Dermis microvascular lymphatic vessel endothelial cell (primary cell): ENCODE results near the gene TMEM200B. TPM values are rescaled to one million over a fixed set of nuclear protein-coding genes. Genes with fewer than 3 reads are reported as not detected.
"Not testable (repeated sequence)": the region's sequence is repeated elsewhere in the genome, so short reads cannot be mapped to it uniquely, and the experiment has no call there.

Experiments
- DNase-seq, 2 donors: peaks; one replicate each; pipeline versions ENCODE4 v3.0.0 to v3.0.0-alpha.2; 2010; ENCODE audit warnings: low read depth in 2 of 2
- total RNA-seq: library from RNA; depleted of rRNA; stranded (reverse); fragments of >200 nt; gene quantifications from 2 replicates; pipeline ENCODE4 v1.2.1, GENCODE V29; 2014

Gene TMEM200B
- total RNA-seq, 1 donor from 2014 or later, result 0.13 TPM

DNA sequence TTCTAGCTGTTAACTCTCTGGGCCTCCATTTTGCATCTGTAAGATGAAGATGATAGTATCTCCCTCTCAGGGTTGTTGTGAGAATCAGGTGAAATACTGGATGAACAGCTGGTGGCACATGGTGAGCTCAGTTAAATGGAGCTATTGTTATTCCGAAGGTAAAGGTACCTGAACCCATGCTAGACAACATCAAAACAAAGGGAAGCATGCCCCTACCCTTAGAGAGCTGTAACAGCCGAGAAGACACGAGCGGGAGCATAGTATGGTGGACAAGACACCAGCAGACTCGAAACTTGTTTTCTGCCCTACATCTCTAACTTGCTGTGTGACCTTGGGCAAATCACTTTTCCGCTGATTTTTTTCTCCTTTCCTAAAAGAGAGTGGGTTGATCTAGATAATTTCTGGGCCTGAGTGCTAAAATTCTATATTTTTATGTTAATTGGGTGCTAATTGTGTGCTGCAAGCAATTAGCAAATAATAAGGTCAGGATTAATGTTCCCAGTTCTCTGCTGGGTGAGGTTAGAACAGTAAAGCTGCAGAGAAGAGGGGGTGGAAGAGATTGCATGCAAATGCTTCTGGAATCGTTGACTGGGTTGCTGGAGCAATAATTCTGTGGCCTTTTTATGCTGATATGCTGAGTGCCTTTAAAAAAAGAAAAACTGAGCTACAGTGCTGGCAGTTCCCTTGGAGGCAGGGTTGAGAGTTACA is 10.8 kb downstream of the TMEM200B start:
- no peak for DNase-seq

- not testable (repeated sequence) for DNase-seq
Observed at GRCh38 chr1:29108041-29108440, 15.7 kb downstream of the TMEM200B start.

DNA sequence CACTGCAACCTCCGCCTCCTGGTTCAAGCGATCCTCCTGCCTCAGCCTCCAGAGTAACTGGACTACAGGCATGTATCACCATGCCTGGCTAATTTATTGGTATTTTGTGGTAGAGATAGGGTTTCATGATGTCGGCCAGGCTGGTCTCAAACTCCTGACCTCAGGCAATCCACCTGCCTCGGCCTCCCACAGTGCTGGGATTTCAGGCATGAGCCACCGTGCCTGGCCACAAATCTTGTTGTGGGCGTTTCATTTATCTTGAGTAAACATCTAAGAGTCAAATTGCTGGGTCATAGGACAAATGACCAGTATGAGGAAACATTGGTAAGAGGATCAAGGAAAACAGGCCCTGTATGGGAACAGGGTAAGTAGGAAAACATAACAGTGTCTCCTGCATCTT is 17.9 kb downstream of the TMEM200B start:
- no peak for DNase-seq

- no peak for DNase-seq
Observed at GRCh38 chr1:29100487-29100886, 23.2 kb downstream of the TMEM200B start.

DNA sequence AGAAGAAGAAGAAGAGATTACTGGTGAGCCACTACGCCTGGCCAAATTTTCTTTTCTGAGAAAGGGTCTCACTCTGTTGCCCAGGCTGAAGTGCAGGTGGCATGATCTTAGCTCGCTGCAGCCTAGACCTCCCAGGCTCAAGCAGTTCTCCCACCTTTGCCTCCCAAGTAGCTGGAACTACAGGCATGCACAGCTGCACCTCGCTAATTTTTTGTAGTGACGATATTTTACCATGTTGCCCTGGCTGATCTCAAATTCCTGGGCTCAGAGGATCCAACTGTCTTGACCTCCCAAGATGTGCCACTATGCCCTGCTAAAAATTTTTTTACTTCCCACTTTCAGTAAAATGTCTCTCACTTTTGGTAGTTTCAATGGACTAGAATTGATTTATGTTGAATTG is 24.4 kb downstream of the TMEM200B start:
- no peak for DNase-seq

GRCh38 chr1:29096231-29096886 is 27.3 kb downstream of the TMEM200B start:
- no peak for DNase-seq

- no peak for DNase-seq
Observed at GRCh38 chr1:29094954-29095353, 28.7 kb downstream of the TMEM200B start.

DNA sequence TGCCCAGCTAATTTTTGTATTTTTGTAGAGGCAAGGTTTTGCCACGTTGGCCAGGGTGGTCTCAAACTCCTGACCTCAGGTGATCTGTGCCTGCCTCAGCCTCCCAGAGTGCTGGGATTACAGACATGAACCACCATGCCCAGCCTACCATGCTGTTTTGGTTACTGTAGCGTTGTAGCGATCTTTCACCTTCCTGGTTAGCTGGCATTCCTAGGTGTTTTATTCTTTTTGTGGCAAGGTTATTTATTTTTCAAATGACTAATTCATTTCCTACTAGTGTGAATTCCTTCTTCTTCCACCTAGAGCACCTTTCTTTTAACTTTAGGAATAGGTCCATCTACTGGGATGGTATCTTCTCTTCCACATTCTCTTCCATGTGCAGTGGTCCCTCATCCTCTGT is 29.3 kb downstream of the TMEM200B start:
- DNase-seq, result no peak

- not testable (repeated sequence) for DNase-seq
Observed at GRCh38 chr1:29092704-29093103, 31.0 kb downstream of the TMEM200B start.

DNA sequence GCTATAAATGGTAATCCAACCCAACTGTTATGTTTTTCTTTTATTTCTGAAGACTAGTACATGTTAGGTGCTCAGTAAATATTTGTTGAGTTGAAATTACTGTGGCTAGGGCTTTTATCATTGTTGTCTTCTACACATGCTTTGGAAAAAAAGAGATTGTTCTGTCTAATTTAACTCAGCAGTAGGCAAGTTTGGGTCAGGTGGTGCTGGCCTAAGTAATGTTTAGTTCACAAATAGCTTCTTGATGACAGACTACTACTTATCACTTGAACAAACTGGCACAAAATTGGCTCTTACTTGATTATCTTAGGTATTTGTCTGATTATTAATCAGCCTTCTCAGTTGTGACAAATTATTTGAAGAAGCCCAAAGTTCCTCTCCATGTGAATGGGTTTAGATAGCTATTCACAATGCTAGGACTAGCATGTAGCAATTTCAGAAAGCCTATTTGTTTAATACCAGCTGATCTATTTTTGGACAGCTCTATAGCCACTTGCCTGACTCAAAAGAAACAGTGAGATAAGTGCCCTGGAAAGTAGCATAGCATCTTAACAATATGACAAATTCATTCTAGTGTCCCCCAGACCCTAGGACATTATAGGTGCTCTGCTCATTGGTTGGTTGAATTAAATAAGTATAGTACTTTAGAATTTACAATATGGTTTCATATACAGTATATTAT is 32.6 kb downstream of the TMEM200B start:
- DNase-seq, result no peak

DNA sequence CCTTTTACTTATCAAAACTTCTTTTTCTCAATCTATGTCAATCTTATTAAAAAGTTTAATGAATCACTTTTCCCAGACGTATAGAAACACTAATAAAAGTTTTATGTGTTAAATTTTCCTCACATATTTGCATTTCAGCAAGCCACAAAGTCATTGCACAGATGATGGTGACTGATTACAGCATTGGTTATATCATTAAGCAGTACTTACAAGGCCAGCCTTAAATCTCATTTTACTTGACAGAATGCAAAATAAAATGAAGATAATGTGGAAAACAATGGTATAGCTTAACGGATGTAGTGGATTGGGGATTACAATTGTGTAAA is 39.5 kb downstream of the TMEM200B start:
- no peak for DNase-seq

DNA sequence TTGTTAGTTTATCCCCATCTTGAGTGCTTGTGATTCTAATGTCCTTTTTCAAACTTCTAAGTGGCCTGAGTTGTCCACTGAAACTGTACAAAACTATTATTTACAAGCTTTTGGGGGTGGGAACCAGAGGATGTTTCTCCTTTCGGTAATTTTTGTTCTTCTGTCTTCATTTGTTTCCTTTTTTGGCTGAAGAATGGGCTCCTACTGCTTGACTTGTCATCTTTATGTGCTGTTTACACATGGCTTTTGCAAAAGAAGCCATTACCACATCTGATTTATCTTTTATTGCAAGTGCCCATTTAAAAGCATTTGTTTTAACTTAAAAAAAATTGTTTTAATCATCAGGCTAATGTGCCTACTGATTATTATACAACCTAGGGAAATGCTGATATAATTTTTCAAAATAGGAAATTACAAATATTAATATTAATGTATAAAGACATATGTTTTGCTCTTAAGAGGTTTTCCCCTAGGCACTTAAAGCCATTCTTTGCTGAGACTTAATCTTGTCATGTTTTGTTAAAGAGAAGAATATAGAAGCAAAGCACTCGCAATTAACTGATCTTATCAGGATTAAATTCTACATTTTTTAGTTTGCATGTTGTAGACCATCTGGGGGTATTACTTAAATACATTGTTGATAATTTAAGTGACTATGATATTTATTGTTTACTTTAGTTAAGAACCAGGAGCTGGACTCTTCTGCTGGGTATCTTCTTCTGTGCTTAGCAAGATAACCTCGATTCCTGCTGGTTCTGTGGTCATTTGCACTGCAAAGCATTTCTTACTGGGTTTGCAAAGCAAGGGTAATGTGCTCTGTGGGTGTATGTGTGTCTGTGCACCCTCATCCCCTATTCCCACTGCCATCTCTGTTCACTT is 40.1 kb downstream of the TMEM200B start:
- DNase-seq, result no peak

- no peak for DNase-seq
Observed at GRCh38 chr1:29082519-29082918, 41.2 kb downstream of the TMEM200B start.

DNA sequence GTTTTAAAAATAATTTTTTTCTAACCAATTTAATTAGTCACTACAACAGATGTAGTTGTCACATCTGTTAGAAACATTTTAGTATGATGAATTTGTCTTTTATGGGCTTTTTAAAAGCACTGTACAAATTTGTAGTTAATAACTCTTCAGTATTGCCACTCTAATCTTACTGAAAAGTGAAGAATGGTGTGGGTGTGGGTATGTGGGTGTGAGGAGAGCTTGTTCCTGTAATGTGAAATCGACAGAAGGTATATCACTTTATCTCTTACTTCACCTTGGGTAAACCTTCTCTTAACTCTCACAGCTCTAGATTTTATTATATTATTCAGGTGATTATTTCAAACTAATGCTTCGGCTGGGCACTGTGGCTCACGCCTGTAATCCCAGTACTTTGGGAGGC is 42.5 kb downstream of the TMEM200B start:
- DNase-seq, result no peak

GRCh38 chr1:29079916-29080629 is 43.6 kb downstream of the TMEM200B start:
- not testable (repeated sequence) for DNase-seq

DNA sequence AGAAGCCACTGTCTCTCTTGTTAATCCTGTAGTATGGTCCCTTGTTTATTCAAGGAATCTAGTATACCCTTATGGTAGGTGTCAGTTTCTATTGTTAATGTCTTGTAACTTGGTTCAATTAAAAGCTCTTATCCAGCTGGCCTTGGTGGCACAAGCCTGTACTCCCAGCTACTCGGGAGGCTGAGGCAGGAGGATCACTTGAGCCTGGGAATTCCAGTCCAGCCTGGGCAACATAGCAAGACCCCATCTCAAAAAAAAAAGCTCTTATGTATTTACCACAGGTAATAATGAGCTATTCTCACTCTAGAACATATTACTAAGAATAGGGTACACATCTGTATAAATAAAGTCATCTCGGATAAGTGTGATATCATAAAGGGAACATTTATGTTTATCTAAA is 46.5 kb downstream of the TMEM200B start:
- DNase-seq, result no peak

Other genes with a start within 250 kb of the TMEM200B start
- 16.0 and 19.5 TPM in 2 replicates for gene EPB41, start 209.3 kb downstream of the TMEM200B start, total RNA-seq
- gene SRSF4, start 58.0 kb upstream of the TMEM200B start, total RNA-seq, result 25.3 and 28.7 TPM in 2 replicates
- gene MECR, start 107.0 kb upstream of the TMEM200B start, total RNA-seq, result 15.0 and 18.7 TPM in 2 replicates
- gene PTPRU, start 112.6 kb upstream of the TMEM200B start, total RNA-seq, result 2.4 and 3.1 TPM in 2 replicates